Stimulated activated CD4-positive, alpha-beta T cell treated with anti-CD3 and anti-CD28 coated beads, Interleukin-12 subunit alpha, Interleukin-12 subunit beta, amount 100 ng/mL, for 24 hours (primary cell): ENCODE data around the gene EMX1.

Experiments used
- DNase-seq, 2 experiments: peaks; one replicate each; pipeline ENCODE4 v3.0.0-alpha.2; 2020; ENCODE audit warnings: low read depth in 2 of 2

EMX1 gene

DNA sequence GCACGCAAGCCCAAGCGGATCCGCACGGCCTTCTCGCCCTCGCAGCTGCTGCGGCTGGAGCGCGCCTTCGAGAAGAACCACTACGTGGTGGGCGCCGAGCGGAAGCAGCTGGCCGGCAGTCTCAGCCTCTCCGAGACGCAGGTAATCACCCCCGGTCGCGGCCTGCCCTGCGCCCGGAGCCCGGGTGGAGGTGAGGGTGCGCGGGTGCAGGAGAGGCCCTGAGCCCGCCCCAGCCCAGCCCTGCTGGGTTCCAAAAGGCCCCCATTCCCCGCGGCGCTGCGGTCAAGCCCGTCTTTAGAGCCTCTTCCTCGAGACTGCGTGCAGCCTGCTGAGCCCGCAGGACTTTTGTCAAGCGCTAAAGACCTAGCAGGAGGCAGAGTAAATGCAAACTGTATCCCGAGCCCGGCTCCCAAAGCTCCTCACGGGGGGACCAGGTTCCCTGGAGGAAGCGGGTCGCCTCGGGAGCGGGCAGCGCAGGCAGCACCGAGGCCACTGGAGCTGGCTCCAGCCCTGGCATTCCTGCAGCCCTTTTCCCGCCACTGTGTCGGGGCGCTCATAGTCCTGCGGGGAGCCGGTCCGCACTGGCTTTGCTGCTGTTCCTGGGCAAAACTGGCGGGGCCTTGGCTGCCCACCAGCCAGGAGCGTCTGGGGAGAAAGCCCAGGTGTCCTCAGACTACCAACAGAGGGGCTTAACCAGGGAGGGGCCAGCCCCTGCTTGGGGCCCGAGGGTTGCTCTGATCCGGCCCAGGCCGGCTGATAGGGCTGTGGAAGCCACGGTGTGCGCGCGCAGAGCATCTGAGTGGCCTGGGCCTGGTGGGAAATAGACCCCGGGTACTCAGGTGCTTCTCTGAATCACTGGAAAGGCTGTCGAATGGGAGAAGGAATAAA lies 7.3 kb downstream of the EMX1 start:
- DNase-seq = no peak

DNA sequence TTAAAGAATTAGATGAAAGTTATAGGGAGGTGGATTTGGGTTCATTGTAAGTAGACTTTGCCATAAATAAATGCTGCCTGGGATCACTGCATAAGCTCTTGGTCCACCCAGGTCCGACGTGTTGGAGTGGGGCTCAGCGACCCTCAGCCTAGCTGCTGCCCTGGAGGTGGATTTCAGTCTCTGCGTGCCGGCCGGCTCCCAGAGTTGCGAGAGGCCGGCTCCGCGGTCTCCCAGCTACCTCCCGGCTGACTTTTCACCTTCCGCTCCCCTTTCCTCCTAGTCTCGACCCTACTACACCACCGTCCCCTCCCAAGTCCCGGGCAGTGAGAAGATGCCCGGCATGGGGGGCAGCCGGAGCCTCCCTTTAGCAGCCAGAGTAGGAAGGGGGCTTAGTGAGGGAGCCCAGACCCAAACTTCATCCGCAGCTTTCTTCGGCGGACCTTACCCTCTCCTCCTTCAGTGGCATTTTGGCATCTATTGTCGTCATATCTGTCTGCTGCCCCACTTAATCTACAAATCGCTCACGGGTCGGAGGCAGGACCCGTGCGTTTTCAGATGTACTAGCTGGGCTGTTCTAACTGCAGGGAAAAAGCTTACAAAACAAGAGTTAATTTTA lies 8.1 kb downstream of the EMX1 start:
- DNase-seq = no peak

DNA sequence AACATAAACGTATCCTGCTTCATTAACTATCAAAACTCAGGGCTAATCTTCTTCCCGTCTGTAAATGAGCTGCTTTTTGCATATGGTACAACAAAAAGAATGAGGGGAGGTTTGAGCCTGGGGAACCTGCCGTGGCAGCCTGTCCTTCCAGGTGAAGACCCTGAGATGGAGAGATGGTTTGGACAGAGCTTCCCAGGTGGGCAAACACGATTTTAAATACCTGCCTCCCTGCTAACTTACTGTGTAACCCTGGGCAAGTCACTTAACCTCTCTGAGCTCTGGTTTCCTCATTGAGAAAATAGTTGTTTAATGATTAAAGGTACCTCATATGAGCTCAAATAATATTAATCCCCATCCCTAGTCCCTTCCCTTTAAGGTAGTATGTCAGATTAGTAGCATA lies 9.0 kb downstream of the EMX1 start:
- DNase-seq = no peak

DNA sequence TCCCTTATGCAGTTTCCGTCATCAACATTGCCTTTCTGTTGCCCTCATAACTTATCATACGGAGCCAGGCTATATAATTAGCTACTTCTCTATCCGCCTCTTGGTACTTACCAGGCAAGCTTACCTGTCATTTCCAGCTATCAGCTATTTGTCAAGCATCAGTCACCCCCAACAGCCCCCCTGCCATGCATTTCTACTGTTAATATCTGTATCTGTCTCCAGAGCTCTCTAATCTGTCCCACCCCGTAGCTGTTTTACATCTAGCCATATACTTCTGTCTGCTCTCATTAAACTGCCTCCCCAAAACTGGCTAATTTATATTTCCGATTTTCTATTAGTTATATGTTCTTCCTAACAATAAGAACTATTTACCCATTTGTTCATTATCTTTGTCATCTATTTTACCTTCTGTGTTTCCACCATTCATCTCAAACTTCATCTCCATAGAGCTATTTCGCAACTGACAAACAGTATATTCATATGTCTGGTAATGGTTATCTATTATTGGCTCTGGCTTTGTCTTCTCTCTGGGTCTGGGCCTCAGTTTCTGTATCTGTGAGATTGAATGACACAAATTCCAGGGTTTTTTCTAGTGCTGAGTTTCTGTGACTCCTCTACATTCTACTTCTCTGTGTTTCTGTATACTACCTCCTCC lies 9.6 kb downstream of the EMX1 start:
- no peak for DNase-seq

DNA sequence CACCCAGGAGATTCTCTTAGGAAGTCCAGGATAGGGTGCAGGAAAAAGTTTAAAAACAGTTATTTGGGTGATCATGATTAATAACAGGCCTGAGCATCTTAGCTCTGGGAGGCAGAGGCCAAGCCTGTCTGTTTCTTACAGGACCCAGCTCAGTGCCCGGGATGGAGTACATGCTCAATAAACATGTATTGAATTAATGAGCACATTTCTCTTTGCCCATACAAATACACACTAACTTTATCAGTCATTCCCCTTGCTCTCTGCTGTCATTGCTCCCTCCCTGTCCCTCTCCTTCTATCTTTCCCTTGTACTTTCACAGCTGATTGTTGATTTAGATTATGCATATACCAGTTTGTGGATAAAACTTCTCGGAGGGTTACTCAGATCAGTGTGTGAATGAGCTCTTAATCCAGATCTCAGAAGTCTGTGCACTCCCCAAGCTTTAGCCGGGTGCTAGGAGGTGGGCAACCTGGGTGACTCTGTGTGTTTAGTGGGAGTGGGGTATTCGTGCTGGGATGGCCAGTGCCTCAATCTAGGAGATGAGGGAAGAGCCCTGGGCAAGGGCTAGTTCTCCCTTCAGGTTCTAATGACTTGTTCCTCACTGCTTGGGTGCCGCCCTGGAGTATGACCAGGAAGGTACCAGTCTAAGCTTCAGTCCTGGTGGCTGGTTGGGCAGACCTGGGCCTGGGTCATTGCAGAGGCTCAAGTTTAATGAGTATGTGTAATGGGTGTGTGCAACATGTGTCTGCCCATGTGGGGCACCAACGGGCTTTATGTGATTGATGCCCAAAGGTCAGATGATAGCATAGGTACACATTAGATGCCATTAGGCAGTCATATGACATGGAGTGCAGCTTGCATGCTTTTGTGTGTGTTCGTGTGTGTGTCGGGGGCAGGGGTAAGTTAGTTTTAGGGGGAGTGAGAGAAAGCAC lies 10.6 kb downstream of the EMX1 start:
- DNase-seq = no peak

DNA sequence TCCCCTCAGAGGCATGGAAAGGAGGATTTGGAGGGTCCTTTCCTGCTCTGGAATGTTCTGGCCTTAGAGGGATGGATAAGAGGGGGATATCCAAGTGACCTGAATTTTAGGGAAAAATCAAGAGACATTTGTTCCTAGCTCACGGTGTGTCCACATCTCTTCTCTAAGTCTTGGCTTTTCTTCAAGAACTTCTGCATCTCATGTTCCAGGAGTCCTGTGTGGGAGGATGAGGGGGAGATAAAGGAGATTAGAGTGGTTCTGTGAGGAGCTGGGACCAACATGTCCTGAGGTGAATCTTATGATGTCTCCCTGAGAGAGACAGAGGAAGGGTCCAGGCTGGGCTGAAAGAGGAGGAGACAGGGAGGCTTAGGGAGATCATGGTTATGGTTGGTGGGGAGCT lies 11.7 kb downstream of the EMX1 start:
- no peak for DNase-seq

DNA sequence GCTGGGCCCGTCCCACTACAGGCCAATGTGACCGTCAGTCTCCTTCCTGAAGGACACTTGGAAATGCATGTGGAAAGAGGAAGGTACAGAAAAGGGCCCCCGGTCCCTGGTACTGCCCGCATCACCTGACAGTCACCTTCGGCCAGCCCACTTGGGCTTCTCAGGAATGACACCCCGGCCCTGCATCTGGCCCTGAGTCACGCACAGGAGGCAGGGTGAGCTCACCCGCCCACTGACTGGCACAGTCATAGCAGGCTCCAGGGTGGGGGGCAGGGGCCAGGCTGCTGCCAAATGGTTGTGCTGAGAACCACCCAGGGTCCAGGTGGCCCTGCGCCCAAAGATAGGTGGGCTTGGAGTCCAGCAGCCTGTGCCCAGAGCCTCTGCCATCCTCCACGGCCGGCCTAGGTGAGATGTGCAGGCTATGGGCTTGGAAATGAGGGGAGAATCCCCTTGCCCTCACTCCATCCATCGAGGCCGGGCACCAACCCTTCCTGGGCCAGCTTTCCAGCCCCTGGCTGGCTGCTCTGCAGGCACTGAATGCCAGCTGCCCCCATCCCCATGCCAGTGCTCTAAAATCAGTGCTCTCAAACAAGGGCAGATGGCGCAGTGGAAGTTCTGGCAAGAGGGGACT lies 14.1 kb downstream of the EMX1 start:
- DNase-seq = no peak

DNA sequence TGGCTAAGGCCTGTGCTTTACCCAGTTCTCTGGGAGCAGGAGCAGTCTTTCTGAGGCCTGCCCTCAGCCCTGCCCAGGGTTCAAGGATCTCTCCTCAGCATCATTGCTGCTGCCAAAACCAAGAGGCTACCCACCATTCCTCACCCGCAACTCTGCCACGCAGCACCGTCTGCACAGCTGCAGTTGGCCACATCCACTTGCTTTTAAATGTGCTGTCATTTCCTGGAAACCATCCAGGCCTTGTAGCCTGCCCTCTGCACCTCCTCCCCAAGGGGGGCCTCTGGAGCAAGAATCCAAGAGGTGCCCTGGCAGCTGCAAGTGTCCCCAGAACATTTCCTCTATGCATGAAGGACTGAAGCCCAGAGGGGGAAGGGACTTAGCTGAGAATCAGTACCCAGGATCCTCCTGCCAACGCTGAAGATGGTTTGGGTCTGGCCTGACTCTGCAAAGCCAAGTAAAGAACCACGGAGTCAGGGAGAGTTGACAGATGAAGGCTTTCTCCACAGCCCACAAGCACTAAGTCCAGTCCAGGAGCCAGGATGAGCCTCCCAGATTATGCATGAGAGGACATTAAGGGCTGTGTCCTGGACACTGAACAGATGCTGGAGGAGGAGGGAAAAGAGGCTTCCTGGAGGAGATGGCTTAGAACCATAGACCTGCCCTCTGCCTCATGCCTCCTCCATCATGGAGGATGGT lies 14.9 kb downstream of the EMX1 start:
- no peak for DNase-seq

DNA sequence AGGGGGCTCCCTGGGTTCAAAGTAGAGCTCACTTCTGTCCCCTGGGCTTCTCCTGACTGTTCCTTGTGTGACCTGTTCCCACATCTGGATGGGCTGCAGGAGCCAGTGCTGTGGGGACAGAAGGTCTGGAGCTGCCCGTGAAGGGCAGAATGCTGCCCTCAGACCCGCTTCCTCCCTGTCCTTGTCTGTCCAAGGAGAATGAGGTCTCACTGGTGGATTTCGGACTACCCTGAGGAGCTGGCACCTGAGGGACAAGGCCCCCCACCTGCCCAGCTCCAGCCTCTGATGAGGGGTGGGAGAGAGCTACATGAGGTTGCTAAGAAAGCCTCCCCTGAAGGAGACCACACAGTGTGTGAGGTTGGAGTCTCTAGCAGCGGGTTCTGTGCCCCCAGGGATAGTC lies 15.5 kb downstream of the EMX1 start:
- no peak for DNase-seq

DNA sequence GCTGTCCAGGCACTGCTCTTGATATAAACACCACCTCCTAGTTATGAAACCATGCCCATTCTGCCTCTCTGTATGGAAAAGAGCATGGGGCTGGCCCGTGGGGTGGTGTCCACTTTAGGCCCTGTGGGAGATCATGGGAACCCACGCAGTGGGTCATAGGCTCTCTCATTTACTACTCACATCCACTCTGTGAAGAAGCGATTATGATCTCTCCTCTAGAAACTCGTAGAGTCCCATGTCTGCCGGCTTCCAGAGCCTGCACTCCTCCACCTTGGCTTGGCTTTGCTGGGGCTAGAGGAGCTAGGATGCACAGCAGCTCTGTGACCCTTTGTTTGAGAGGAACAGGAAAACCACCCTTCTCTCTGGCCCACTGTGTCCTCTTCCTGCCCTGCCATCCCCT lies 15.9 kb downstream of the EMX1 start:
- DNase-seq = no peak

DNA sequence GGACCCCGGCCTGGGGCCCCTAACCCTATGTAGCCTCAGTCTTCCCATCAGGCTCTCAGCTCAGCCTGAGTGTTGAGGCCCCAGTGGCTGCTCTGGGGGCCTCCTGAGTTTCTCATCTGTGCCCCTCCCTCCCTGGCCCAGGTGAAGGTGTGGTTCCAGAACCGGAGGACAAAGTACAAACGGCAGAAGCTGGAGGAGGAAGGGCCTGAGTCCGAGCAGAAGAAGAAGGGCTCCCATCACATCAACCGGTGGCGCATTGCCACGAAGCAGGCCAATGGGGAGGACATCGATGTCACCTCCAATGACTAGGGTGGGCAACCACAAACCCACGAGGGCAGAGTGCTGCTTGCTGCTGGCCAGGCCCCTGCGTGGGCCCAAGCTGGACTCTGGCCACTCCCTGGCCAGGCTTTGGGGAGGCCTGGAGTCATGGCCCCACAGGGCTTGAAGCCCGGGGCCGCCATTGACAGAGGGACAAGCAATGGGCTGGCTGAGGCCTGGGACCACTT lies 16.4 kb downstream of the EMX1 start:
- DNase-seq = no peak

DNA sequence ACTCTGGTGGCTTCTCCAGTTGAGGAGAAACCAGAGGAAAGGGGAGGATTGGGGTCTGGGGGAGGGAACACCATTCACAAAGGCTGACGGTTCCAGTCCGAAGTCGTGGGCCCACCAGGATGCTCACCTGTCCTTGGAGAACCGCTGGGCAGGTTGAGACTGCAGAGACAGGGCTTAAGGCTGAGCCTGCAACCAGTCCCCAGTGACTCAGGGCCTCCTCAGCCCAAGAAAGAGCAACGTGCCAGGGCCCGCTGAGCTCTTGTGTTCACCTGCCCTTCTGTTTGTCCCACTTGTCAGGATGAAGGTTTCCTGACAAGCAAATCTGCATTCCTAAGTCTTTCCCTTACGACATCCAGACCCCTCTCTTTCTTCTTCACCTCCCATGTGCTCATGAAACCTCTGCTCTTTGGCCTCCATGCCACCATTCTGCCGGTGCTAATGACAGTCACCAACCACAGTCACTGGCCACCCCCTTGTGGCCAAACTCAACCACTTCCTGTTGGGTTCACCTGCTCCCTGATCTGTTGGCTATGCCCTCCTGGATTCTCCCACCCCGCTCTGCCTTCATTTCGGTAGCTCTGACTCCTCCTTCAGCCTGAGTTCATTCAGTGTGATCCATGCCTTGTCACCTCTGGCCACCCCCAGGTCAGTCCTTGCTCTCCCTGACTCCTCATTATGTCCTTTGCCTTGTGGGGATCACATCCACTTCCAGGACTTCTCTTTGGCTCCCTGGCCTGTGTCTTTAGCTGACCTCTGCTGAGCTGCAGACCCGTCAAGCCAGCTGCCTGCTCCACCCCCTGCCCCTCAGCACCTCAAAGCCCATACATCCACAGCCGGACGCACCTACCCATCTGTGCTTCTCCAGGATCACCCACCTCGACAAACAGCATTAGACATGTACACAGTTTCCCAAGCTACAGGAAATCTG lies 17.6 kb downstream of the EMX1 start:
- DNase-seq = no peak

DNA sequence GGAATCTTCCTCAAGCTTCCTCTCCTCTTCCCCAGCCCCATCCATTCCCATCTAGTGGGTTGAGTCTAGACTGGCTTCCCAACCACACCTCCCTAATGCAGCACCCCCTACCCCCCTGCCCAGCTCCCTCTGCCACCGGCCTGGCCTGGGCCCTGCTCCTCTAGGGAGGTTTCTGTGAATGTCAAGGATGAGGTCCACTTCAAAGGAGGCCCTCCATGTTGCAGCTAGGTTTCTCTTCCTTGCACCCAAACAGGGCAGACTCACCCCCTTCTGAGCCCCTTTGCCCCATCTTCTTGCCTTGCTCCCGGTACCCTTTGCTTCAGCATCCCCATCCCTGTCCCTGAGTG lies 18.3 kb downstream of the EMX1 start:
- DNase-seq = no peak

DNA sequence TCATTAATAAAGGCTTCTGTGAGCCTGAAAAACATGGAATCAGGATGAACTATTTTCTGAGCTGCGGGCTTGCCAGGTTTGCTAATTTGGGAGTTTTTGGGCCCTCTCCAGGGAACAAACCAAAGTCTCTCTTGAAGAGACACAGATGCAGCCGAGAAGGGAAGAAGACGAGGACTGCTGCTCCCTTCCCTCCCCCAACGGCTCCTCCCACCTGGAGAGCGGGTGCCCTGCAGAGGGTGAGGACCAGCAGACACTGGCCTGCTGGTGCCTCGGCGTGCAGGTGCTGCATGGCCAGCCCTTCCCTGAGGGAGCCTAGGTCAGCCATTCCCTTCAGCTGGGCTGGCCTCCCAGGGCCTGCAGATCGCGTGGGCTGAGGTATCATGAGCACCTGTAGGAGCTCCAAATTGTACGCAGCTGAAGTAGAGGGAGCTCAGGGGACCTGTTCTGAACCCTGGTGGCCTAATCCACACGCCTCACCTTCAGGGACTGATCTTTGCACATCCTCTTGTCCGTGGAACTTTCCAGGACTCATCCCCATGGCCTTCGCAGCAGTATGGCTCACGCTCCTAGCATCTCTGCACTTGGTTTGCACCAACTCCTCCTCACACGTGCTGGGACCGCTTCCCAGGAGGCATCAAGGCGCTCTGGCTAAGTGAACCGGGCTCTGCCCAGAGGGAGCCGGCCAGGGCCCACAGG lies 19.5 kb downstream of the EMX1 start:
- no peak for DNase-seq

DNA sequence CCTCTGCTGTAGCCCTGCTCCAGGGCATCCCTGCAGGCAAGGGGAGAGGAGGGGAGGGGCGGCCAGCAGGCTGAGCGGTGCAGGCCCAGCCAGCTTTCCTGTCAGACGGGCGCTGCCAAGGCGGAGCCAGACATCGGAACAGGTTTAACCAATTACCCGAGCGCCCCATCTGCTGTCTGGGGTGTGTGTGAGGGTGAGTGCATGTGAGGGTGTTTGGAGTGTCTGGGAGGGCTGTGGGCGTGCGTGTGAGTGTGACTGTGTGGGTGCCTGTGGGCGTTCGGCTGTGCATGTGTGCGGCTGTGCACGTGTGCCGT lies 20.0 kb downstream of the EMX1 start:
- DNase-seq = no peak

DNA sequence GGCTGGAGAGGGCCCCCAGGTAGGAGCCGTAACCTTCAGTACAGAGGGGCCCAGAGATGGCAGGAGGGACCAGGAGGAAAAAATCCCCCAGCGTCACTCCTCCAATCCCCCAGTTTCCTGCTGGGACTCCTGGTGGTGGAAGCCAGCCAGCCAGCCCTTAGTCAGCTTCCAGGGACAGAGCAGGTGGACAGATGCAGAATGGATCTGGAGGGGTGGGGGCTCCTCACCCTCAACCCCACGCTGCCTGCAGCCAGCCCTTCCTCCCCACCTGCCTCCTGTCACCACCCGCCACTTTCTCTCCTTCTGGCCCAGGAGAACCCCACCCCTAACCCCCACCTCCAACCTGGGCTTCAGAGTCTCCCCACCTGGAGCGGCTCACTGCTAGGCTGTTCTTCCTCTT lies 21.1 kb downstream of the EMX1 start:
- no peak for DNase-seq

DNA sequence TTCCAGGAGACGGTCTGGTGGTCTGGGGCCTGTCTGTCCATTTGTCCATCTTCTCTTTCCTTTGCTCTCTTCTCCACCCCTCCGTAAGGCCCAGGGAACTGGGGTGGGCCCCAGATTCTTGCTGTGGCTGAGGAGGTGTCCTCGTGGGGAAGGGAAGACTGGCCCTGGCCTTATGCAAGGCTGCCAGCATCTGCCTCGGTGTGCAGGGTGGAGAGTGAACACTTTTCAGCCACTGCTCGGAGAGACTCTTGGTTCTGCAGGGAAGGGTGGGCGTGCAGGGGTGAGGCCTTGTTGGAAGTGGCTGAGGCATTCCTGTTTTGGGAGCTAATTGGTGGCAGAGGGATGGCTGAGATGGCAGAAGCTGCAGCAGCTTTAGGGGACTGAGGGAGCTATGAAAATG lies 23.0 kb downstream of the EMX1 start:
- no peak for DNase-seq

DNA sequence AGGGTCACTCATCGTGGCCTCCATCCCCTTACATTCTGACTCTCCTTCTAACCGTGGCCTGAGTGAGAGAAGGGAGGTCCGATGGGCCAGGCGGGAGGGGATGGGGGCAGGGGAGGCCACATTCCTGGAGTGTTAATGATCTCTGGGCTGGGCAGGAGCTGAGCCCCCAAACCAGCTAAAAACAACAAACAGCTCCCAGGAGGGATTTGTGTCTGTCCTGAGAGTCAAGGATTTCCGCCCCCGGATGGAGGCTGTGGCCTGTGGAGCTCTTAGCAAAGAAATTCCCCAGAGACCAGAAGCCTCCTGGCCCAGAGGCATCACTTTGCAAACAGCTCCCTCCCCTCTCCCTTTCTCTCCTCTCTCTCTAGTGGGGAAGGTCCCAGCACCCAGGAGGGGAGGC lies 23.5 kb downstream of the EMX1 start:
- no peak for DNase-seq

DNA sequence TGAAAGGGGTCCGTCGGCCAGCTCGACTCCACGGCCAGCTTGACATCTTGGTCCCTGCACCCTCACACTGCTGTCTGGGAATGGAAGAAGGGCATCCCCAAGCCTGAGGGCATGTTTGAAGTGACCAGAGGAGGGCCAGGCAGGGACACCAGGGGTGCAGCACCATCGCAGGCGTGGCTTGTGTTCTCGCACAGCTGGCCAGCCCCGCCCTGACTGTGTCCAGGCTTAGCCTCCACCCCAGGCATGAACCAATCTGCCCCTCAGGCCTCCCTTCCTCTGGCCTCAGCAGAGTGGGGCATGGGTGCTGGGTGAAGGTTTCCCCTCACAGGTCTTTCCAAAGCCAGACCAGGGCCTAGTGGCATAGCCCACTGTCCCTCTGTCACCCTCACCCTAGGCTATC lies 25.0 kb downstream of the EMX1 start:
- no peak for DNase-seq
